Measurements from ENCODE around the gene PLCL1. TPM values are rescaled to one million over a fixed set of nuclear protein-coding genes. Genes with fewer than 3 reads are reported as not detected.

The PLCL1 gene
- total RNA-seq, 1 donor from 2014 or later, result 4.4 TPM

- no peak for DNase-seq (ENCODE audit: low read depth, low spot score)
Measured at GRCh38 chr2:197852108-197852507, 47.7 kb downstream of the PLCL1 start.

GRCh38 chr2:197853549-197853948, 49.2 kb downstream of the PLCL1 start:
- DNase-seq (ENCODE audit: low read depth, low spot score), result no peak

- DNase-seq (ENCODE audit: low read depth, low spot score), result no peak
Measured at GRCh38 chr2:197857476-197858107, 53.2 kb downstream of the PLCL1 start.

GRCh38 chr2:197858607-197859140, 54.3 kb downstream of the PLCL1 start:
- no peak for DNase-seq (ENCODE audit: low read depth, low spot score)

- no peak for DNase-seq (ENCODE audit: low read depth, low spot score)
Measured at GRCh38 chr2:197862246-197862955, 58.0 kb downstream of the PLCL1 start.

- DNase-seq (ENCODE audit: low read depth, low spot score), result no peak
Measured at GRCh38 chr2:197863744-197864143, 59.4 kb downstream of the PLCL1 start.

GRCh38 chr2:197866455-197866854, 62.1 kb downstream of the PLCL1 start:
- DNase-seq (ENCODE audit: low read depth, low spot score), result no peak

- no peak for DNase-seq (ENCODE audit: low read depth, low spot score)
Measured at GRCh38 chr2:197867033-197867432, 62.6 kb downstream of the PLCL1 start.

- no peak for DNase-seq (ENCODE audit: low read depth, low spot score)
Measured at GRCh38 chr2:197867624-197868023, 63.2 kb downstream of the PLCL1 start.

GRCh38 chr2:197868206-197868605, 63.8 kb downstream of the PLCL1 start:
- no peak for DNase-seq (ENCODE audit: low read depth, low spot score)

GRCh38 chr2:197869041-197869440, 64.6 kb downstream of the PLCL1 start:
- DNase-seq (ENCODE audit: low read depth, low spot score), result no peak

GRCh38 chr2:197869501-197870111, 65.2 kb downstream of the PLCL1 start:
- no peak for DNase-seq (ENCODE audit: low read depth, low spot score)

- no peak for DNase-seq (ENCODE audit: low read depth, low spot score)
Measured at GRCh38 chr2:197870137-197870536, 65.7 kb downstream of the PLCL1 start.

- DNase-seq (ENCODE audit: low read depth, low spot score), result no peak
Measured at GRCh38 chr2:197871780-197872456, 67.5 kb downstream of the PLCL1 start.

- DNase-seq (ENCODE audit: low read depth, low spot score), result no peak
Measured at GRCh38 chr2:197873293-197873701, 68.9 kb downstream of the PLCL1 start.

GRCh38 chr2:197875763-197876162, 71.4 kb downstream of the PLCL1 start:
- no peak for DNase-seq (ENCODE audit: low read depth, low spot score)

- no peak for DNase-seq (ENCODE audit: low read depth, low spot score)
Measured at GRCh38 chr2:197876524-197876923, 72.1 kb downstream of the PLCL1 start.

GRCh38 chr2:197877038-197877437, 72.6 kb downstream of the PLCL1 start:
- no peak for DNase-seq (ENCODE audit: low read depth, low spot score)

- no peak for DNase-seq (ENCODE audit: low read depth, low spot score)
Measured at GRCh38 chr2:197878792-197879191, 74.4 kb downstream of the PLCL1 start.

GRCh38 chr2:197879812-197880408, 75.5 kb downstream of the PLCL1 start:
- DNase-seq (ENCODE audit: low read depth, low spot score), result no peak

- no peak for DNase-seq (ENCODE audit: low read depth, low spot score)
Measured at GRCh38 chr2:197883354-197884032, 79.1 kb downstream of the PLCL1 start.
